Measurements from ENCODE around the gene CNOT3. TPM values are rescaled to one million over a fixed set of nuclear protein-coding genes. Genes with fewer than 3 reads are reported as not detected.

Gene CNOT3
- polyA plus RNA-seq, 12 donors = 29.8 to 595 (median 38.1) TPM

DNA sequence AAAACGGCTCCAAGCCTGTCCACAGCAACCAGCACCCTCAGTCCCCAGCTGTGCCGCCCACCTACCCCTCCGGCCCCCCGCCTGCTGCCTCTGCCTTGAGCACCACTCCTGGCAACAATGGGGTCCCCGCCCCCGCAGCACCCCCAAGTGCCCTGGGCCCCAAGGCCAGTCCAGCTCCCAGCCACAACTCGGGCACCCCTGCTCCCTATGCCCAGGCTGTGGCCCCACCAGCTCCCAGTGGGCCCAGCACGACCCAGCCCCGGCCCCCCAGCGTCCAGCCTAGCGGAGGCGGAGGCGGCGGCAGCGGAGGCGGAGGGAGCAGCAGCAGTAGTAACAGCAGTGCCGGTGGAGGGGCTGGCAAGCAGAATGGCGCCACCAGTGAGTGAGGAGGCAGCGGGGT, 10.6 kb downstream of the CNOT3 start:
- no peak for DNase-seq

DNA sequence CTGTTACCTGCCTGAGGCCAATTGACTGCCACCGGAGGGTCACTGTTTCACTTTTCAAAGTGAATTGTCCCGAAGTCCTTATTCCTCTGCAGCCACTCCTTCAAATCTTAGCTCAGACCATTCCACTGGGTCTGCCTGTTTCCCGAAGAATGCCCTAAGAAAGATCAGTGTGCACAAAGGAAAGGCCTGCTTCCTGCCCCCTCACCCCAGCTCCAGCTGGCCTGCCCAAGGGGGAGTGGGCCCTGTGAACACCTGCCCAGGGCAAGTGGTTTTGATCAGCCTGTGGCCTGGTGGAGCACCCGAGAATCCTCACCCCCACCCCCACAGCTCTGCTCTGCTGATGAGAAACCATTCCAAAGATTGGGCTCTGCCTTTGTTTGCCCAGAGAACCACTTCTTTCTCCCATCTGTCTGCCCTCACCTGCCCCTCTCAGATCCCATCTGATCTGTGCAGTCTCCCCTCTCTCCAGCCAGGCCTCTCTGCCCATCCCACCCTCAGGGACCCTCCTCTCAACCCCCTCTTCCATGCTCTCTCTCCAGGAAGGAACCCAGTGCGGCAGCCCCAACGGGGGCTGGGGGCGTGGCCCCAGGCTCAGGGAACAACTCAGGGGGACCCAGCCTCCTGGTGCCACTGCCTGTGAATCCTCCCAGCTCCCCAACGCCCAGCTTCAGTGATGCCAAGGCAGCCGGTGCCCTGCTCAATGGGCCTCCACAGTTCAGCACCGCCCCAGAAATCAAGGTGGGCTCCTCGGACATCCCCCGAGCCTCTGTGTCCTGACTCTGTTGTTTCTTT, 11.7 kb downstream of the CNOT3 start:
- DNase-seq = no peak

DNA sequence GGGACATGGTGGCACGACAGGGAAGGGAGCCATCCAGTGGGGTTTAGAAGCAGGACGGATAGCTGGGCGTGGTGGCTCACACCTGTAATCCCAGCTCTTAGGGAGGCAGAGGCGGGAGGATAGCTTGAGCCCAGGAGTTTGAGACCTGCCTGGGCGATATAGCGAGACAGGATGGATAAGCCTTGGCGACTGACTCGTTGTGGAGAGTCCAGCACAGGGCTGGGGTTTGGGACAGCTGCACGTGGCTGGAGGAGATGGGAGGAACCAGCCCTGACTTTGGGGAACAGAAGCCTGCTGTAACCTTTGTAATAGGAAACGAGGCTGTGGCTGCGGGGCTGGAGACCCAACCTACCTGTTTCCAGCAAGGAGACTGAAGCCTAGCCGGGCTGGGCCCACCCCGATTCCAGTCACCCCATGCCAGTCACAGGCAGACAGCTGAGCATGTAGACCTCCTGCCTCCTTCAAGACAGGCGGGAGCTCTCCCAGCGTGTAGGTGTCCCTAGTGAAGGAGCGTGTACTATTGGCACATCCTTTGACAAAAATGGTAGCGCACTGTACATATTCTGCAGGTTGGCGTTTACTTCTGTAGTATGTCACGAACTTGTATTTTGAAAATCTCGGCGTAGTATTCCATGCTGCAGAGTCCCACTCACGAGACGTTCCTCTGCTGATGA, 13.9 kb downstream of the CNOT3 start:
- no peak for DNase-seq

DNA sequence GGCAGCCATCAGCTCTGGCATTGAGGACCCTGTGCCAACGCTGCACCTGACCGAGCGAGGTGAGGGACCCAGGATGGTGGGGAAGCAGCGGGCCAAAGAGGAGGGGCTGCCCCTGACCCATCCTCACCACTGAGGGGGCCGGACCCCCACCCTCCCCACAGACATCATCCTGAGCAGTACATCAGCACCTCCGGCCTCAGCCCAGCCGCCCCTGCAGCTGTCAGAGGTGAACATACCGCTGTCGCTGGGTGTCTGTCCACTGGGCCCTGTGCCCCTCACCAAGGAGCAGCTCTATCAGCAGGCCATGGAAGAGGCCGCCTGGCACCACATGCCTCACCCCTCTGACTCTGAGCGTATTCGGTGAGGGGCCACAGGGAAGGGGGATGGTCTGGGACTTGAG, 14.7 kb downstream of the CNOT3 start:
- DNase-seq = no peak

DNA sequence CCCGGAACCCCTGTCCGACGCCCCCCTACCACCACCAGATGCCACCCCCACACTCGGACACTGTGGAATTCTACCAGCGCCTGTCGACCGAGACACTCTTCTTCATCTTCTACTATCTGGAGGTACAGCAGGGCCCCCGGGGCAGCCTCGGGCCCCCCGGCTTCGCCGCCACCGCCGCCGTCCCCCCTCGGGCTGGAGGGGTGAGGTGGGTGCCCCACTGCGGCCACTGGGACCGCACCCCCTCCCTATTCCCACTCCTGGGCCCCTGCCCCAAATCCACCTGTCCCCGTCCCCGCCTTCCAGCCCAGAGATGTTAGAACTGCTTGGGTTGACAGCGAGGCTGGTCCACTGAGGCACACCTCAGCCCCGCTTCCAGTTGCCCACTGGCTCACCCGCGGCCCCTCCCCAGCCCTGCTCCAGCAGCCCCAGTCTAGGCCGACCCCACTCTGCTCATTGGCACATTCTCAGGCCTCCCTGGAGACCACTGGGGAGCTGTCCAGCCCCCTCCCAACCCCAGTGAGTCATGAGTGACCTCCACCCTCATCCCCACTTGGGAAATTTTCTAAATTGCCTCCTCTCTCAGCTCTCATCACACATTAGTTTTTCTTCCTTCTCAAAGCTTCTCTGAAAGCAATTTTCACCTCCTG, 15.4 kb downstream of the CNOT3 start:
- no peak for DNase-seq

DNA sequence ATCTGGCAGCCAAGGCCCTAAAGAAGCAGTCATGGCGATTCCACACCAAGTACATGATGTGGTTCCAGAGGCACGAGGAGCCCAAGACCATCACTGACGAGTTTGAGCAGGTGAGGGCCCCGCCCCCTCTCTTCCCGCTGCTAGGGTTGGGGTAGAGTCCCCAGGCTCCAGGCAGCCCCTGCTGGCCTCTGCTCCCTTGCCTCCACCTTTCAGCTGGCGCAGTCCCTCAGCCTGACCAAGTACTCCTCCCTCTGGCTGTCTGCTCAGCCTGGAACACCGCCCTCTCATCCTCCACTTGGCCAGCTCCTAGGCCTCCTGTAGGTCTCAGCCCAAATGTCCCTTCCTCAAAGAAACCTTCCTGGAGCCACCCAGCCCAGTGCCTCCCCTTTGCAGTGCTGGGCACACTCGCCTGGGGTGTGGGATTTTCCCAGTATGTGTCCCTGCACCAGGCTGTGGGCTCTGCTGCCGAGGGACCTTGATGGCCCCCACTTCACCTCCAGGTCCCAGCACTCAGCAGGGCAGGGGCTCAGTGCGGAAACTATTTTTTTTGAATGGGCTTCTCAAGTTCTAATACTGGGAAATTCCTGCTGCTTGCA, 16.3 kb downstream of the CNOT3 start:
- DNase-seq = no peak

DNA sequence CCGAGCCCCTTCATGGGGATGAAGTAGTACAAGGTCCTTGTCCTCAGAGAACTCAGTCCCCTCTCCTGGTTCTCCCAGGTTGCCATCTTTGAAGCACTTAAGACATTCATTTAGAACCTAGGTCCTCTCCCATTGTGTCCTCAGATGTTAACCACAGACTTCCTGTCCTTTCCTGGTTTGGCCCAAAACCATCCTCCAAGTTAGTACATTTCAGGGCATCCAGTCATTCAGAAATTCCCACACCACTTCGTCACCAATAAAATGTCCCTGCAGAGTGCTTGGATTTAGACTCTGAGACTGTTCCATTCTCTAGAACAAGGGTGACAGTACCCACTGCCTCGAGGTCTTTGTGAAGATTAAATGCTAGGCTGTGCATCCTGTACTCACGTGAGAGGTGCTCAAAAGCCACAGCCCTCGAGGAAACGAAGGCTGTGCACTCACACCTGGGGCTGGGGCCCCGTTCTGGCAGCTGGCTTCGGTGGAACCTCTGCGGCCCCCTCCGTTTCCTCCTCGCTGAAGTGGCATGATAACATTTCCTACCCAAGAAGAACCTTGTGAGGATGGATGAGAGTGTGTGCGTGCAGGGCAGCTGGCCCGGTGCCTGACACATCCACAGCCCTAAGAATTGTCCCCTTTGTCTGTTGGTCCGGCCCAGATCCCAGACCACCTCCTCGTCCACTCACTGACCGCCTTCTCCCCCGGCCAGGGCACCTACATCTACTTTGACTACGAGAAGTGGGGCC, 17.2 kb downstream of the CNOT3 start:
- no peak for DNase-seq

DNA sequence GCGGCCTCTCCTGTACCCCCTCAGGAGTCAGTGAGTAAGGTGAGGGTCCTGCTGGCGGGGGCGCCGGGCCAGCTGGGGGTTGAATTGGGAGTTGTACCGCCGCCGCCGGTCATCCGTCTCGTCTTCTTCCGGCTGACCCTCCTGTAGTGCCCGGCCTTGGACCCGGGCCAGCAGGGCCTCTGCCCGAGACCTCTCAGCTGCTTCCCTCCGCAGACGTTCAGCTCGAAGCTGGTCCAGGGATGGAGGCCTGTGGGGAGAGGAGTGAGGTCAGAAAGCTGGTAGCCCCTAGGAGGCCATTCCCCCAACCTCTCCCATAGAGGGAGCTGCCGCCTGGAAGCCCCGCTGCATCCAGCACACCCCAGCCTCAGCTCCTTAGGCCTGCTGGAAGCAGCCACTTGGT, 18.1 kb downstream of the CNOT3 start:
- DNase-seq = no peak

DNA sequence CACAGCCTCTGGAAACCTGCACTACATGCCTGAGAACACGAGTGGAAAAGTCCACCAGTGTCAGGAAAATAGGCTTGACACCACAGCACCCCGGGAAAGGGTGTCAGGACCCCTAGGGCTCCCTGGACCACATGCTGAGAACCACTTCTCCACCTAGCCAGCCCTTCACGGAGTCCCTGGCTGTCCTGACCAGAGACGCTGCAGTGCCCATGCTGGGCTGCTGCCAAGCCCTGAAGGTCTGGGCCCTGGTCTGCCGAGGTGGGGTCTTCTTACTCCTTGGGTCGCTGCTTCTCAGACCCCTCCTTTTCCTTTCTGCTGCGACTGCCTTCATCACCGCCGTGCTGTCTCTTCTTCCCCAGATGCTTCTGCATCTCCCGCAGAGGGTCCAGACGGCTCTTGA, 18.9 kb downstream of the CNOT3 start:
- DNase-seq = no peak

DNA sequence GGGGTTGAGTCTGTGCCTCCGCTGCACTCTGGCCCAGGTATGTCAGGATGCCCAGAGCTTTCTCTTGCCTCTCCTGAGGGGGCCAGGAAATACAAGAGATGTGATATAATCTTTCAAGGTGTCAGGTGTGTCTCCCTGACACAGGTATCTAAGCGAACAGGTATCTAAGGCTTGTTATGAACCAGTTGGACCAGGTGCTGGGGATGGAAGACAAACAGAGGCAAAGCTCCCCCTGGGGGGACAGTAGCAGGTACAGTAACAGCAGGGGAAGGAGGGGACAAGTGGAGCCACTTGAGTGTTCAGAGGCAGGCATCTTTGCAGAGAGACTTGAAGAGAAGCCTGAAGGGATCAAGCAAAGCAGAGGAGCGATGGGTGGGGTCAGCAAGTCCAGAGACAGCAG, 19.4 kb downstream of the CNOT3 start:
- no peak for DNase-seq

DNA sequence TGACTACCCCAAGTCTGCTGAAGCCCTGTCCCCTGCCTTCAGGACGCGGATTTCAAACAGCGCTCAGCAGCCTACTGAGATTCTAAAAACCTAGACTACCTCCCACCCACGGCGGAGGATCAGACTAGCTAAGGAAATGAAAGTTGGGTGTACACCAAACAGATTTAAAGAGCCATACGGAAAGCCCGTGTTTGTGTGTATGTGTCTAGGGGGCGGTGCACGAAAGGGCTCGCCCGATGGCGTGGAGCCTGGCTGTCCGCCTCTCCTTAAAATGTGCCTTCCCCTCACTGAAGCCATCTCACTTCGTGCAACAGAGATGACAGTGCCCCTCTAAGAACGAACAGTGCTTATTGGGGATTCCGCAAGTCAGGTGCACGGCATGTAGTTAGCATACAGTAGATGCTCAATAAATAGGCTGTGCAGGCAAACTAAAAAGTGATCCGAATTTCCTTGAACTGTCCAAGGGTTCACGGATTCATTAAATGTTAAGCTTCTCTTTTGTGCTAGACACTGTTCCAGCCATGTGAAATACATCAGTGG, 21.3 kb downstream of the CNOT3 start:
- no peak for DNase-seq

DNA sequence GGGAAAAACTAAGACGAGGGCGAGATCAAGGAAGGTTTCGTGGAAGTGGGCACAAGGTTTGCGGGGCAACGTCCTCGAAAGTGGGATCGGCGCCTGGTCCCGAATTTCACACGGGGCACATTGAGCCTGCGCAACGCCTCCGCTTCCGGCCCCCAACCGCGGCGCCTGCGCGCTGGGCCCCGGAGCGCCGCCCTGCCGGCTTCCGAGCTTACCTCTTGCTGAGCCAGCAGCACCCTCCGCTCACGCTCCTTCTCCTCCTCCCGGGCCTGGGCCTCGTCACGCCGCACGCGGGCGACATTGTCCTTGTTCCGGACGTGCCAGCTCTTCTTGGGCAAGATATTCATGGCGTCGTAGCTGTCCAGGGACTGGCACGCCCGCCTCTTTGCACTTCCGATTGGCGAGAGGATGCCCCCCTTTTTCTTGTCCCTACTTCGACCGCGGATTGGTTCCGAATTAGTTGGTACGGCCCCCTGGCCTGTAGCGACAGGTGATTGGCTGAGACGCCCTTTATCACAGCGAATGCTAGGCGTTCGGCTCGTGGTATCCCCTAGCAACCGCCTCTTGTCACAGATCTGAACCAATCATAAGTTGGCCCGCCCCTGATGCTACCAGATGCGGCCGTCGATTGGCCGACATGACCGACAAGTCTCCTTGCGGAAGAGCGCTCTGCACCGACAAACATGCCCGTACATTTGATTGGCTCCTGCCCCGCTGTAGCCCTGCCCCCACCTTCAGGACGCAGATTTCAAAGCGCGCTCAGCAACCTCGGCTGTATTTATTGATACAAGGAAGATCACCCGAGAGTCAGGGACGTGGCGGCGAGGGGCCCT, 22.0 kb downstream of the CNOT3 start, which contains the start of gene LENG1:
Gene LENG1, minus strand, starts transcription at position 370 of the 830 bp plus-strand sequence. Its CDS starts 26 bp downstream, at position 344.
- DNase-seq = peak; percentile 100

DNA sequence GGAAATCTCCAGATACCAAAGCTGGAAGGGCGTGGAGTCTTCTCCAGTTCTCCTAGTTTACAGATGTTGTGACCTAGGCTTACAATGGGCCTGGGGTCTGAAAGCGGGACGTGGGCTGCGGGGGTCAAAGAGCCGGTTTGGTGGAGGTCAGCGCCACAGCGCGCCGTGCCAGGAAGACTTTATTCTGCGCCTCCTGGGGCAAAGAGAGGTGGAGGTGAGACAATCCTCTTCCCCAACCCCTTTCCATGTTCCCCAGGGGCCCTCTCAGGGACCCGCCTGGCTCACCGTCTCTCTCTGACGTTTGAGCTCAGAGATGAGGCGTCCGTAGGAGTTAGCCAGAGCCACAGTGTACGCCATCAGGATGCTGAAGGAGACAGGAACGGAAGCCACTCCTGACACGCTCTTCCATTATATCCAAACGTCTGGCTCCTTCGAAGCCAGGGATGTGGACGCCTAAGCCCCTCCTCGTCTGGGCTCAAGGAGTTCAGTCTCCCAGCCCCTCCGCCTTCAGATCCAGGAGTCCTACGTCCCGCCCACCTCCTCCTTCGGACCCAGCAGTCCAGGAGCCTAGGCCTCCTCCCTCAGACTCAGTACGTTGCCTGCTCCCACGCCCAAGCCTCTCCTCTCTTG, 22.7 kb downstream of the CNOT3 start:
- DNase-seq = peak; percentile 35

DNA sequence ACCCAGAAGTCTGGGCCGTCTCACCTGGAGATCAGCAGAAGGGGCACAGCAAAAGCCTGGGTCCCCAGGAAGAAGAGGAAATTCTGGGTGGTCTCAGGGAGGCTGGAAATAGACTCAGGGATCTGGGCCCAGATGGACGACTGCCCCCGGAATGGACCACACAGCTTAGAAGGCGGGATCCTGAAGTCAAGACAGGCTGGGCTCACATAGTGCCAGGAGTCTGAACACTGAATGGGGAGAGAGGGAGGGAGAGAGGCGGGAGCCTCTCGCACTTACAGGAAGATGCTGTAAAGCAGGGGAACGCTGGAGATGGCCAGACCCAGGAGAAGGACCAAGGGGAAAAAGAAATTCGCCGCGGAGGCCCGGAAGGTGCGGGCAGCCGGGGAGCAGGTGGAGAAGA, 23.3 kb downstream of the CNOT3 start:
- no peak for DNase-seq

DNA sequence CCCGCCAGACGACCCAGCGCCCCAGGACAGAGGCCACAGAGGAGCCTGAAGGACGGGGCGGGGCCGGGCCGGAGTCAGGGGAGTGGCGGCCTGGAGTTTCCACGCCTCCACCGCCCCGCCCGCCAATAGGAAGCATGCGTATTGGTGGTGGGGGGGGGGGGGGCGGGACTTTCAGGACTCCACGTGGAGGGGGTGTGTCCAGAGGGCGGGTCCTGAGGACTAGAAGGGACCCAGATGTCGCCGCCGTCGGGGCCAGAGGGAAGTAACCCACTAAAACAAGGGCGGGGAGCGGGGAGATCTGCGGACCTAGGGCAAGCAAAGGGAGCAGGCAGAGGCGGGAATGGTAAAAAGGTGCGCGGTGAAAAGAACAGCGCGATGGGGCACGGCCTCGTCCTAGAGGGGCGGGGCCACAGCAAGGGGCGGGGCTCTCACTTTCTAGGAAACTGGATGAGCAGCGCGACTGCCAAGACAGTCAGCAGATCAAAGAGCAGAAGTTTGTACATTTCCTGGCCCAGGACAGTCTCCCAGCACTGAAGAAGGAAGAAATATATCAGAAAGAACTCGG, 24.8 kb downstream of the CNOT3 start:
- DNase-seq = peak; percentile 72

DNA sequence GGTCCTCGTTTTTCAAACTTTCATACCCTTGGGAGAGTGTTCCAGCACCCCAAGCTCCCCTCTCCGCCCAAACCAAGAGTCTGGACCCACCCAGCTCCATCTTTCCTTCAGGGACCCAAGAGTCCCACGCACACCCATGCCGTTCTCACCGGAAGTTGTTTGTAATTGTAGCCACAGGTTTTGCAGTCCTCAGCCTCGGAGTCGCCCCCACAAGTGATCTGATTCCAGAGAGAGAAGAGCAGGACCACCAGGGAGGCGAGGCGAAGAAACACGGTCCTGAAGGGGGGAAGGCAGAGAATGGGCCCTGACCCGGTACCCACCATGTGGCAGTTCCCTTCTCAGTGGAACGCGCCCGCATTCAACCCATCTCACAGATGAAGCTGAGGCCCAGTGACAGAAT, 25.3 kb downstream of the CNOT3 start:
- DNase-seq = no peak

DNA sequence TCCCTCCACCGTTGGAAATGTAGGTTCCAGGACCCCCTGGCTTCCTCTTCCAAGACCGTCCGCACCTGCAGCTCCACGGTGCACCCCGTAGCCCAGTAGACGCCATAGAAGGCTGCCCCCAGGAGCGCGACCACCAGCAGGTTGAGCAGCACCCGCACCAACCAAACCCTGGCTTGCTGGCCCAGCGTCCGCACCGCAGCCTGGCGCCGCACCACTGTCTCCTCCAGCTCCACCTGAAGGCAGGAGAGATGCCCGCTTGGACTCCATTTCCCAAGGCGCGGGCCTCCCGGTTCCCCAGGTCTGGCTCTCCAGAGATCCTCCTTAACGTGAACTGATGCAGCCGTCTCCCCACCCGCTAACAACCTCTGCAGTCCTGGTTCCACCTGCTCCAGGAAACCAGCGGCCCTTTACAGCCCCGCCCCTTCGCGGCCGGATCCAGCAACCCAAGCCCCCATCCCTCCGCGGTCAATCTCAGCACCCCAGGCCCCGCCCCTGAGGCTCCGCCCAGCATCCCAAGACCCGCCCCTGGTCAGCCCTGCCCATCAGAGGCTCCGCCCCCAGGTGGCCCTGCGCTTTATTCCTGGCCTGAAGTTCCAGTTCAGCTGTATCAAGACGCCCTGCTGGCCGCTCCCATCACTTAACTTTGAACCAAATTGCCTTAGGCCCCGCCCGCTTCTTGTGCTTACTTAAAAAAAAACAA, 27.0 kb downstream of the CNOT3 start:
- DNase-seq = no peak

DNA sequence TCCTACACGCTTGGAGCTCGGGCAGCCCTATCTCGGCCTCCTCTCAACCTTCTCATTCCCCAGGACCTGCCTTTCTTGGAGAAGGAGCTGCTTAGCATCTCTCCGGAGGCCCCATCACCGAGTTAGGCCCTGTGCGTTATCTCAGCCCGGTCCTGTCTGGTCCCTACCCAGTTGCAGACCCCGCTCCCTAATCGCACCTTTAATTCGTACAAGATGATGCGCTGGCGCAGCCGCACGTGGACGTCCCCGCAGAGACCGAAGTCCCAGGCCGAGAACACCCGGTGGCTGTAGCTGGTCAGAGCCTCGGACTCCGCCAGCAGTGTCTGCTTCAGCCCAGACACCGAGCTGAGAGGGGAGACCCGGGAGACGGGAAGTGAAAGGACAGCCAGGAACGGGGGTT, 27.7 kb downstream of the CNOT3 start:
- DNase-seq = no peak

Data from muscle of arm (tissue), 12 donors.